Endothelial cell (in vitro differentiated cells): ENCODE results near the gene P4HA2. TPM values are rescaled to one million over a fixed set of nuclear protein-coding genes. Genes with fewer than 3 reads are reported as not detected.
"Not testable (repeated sequence)": the region's sequence is repeated elsewhere in the genome, so short reads cannot be mapped to it uniquely, and the experiment has no call there.

Source experiments
- DNase-seq: peaks from one replicate; pipeline ENCODE4 v3.0.0; 2021; ENCODE audit warnings: low spot score
- H3K27ac Mint-ChIP-seq: one replicate; pipeline ENCODE4 v1.8.0; 2021; ENCODE audit warnings: mixed read lengths, inconsistent platforms; ENCODE audit not compliant: unreplicated experiment
- H3K27me3 Mint-ChIP-seq: one replicate; pipeline ENCODE4 v1.8.0; 2021; ENCODE audit warnings: mild to moderate bottlenecking, moderate library complexity, mixed read lengths, inconsistent platforms; ENCODE audit not compliant: unreplicated experiment
- H3K36me3 Mint-ChIP-seq: one replicate; pipeline ENCODE4 v1.8.0; 2021; ENCODE audit warnings: mild to moderate bottlenecking, low read depth, mixed read lengths, inconsistent platforms; ENCODE audit not compliant: unreplicated experiment
- H3K4me1 Mint-ChIP-seq: one replicate; pipeline ENCODE4 v1.8.0; 2021; ENCODE audit warnings: mild to moderate bottlenecking, mixed read lengths, inconsistent platforms; ENCODE audit not compliant: unreplicated experiment
- H3K4me3 Mint-ChIP-seq: one replicate; pipeline ENCODE4 v1.8.0; 2021; ENCODE audit warnings: mild to moderate bottlenecking, mixed read lengths, inconsistent platforms; ENCODE audit not compliant: unreplicated experiment
- H3K9me3 Mint-ChIP-seq: one replicate; pipeline ENCODE4 v1.8.0; 2021; ENCODE audit warnings: mixed read lengths, inconsistent platforms; ENCODE audit not compliant: unreplicated experiment
- CTCF ChIP-seq: fragments of 200-600 bp; sonication (generic); IDR thresholded peaks from one replicate; pipeline ENCODE4 v1.5.0; 2021; ENCODE audit warnings: antibody characterized with exemption; ENCODE audit not compliant: unreplicated experiment
- total RNA-seq: library from RNA; stranded (reverse); fragmentation: NEBNext Ultra II Directional; extraction: Animal tissue kit (Norgen Biotek cat#: 25700); gene quantifications from one replicate; pipeline ENCODE4 v1.2.1, GENCODE V29; 2021; ENCODE audit not compliant: unreplicated experiment

Gene P4HA2
- total RNA-seq, 1 donor from 2014 or later: 9.9 TPM

- no peak overlapping the region for H3K27ac Mint-ChIP-seq
- peaks cover 2% of the 10 kb centered on the region for H3K9me3 Mint-ChIP-seq
- peaks cover 1% of the 10 kb centered on the region for H3K36me3 Mint-ChIP-seq
- H3K27me3 Mint-ChIP-seq: no peaks in the 10 kb centered on the region
- TF ChIP-seq CTCF: no peak
- H3K4me3 Mint-ChIP-seq: no peak overlapping the region
- no peaks in the 10 kb centered on the region for H3K4me1 Mint-ChIP-seq
- no peak for DNase-seq
Observed at GRCh38 chr5:132162945-132163344, 64.7 kb downstream of the P4HA2 start.

GRCh38 chr5:132161574-132162326, 65.9 kb downstream of the P4HA2 start:
- H3K4me3 Mint-ChIP-seq: not testable (repeated sequence)

DNA sequence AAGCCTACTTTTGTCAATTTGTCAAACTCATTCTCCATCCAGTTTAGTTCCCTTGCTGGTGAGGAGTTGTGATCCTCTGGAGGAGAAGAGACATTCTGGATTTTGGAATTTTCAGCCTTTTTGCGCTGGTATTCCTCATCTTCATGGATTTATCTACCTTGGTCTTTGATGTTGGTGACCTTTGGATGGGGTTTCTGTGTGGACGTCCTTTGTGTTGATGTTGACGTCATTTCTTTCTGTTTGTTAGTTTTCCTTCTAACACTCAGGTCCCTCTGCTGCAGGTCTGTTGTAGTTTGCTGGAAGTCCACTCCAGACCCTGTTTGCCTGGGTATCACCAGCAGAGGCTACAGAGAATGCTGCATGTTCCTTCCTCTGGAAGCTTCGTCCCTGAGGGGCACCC, 71.2 kb downstream of the P4HA2 start:
- Mint-ChIP-seq H3K4me1 (no peaks in the 10 kb centered on the region), H3K9me3 (no peaks in the 10 kb centered on the region), H3K36me3 (peaks cover 8% of the 10 kb centered on the region), H3K27ac (no peak overlapping the region), H3K27me3 (peaks cover 7% of the 10 kb centered on the region), H3K4me3 (no peak overlapping the region)
- no peak for TF ChIP-seq CTCF
- DNase-seq: no peak

More at GRCh38 chr5:132161574-132162326, 65.9 kb downstream of the P4HA2 start:
- not testable (repeated sequence) for DNase-seq, H3K36me3 Mint-ChIP-seq, H3K4me1 Mint-ChIP-seq, H3K9me3 Mint-ChIP-seq, H3K27me3 Mint-ChIP-seq, H3K27ac Mint-ChIP-seq

DNA sequence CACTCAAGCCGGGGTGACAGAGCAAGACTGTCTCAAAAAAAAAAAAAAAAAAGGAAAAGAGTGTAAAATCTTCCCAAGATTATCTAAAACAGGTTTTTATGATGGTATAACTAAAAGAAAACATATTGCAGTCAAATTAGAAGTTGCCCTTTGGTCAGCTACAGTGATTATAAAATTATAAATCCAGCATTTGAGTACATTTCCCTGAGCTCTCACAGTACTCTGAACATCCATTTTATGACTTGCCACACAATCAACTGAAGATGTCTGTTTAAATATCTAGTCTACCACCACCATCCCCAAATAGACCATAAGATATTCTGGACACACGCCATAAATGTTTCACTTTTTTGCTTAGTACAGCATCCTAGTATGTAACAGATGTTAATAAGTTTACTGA, 77.1 kb downstream of the P4HA2 start:
- Mint-ChIP-seq H3K4me3 (no peak overlapping the region), H3K36me3 (peaks cover 8% of the 10 kb centered on the region), H3K4me1 (no peaks in the 10 kb centered on the region), H3K27me3 (peaks cover 7% of the 10 kb centered on the region), H3K9me3 (no peaks in the 10 kb centered on the region), H3K27ac (no peak overlapping the region)
- no peak for TF ChIP-seq CTCF
- DNase-seq: no peak

GRCh38 chr5:132147663-132148062, 80.0 kb downstream of the P4HA2 start:
- no peaks in the 10 kb centered on the region for H3K36me3 Mint-ChIP-seq
- H3K27me3 Mint-ChIP-seq: peaks cover 5% of the 10 kb centered on the region
- H3K4me1 Mint-ChIP-seq: no peaks in the 10 kb centered on the region
- H3K27ac Mint-ChIP-seq: no peak overlapping the region
- DNase-seq: no peak
- H3K9me3 Mint-ChIP-seq: peaks cover 9% of the 10 kb centered on the region
- no peak for TF ChIP-seq CTCF
- no peak overlapping the region for H3K4me3 Mint-ChIP-seq

- not testable (repeated sequence) for H3K36me3 Mint-ChIP-seq, H3K4me3 Mint-ChIP-seq, H3K27me3 Mint-ChIP-seq, H3K27ac Mint-ChIP-seq, H3K4me1 Mint-ChIP-seq, H3K9me3 Mint-ChIP-seq, DNase-seq
Observed at GRCh38 chr5:132145326-132145725, 82.3 kb downstream of the P4HA2 start.
